NCI-H226 (cell line): ENCODE measurements around the gene SERTAD4.
"Not testable (repeated sequence)": the region's sequence is repeated elsewhere in the genome, so short reads cannot be mapped to it uniquely, and the experiment has no call there.

Experiments used
- DNase-seq: peaks from one replicate; pipeline ENCODE4 v3.0.0-alpha.2; 2015

The SERTAD4 gene

GRCh38 chr1:210232511-210233215 is at the start of gene SERTAD4:
SERTAD4 (plus strand) TSS chr1:210232796; CDS start chr1:210237961, 5,165 bp downstream.
- DNase-seq: no peak

- no peak for DNase-seq
These were observed 47.5 kb upstream of the SERTAD4 start for GRCh38 chr1:210185063-210185462.

- peak; percentile 45 for DNase-seq
These were observed 44.6 kb upstream of the SERTAD4 start for GRCh38 chr1:210187849-210188606.

GRCh38 chr1:210189426-210189825 is 43.2 kb upstream of the SERTAD4 start:
- DNase-seq: no peak

- DNase-seq: no peak
These were observed 36.9 kb upstream of the SERTAD4 start for GRCh38 chr1:210195635-210196160.

- DNase-seq: not testable (repeated sequence)
These were observed 36.3 kb upstream of the SERTAD4 start for GRCh38 chr1:210196266-210196665.

- DNase-seq: no peak
These were observed 33.8 kb upstream of the SERTAD4 start for GRCh38 chr1:210198840-210199239.

- DNase-seq: no peak
These were observed 32.4 kb upstream of the SERTAD4 start for GRCh38 chr1:210200124-210200736.

- DNase-seq: no peak
These were observed 30.9 kb upstream of the SERTAD4 start for GRCh38 chr1:210201681-210202080.

GRCh38 chr1:210207597-210208450 is 24.8 kb upstream of the SERTAD4 start:
- no peak for DNase-seq

GRCh38 chr1:210213335-210213734 is 19.3 kb upstream of the SERTAD4 start:
- no peak for DNase-seq

- no peak for DNase-seq
These were observed 17.8 kb upstream of the SERTAD4 start for GRCh38 chr1:210214573-210215409.

- no peak for DNase-seq
These were observed 15.1 kb upstream of the SERTAD4 start for GRCh38 chr1:210217482-210217881.

GRCh38 chr1:210218047-210218446 is 14.5 kb upstream of the SERTAD4 start:
- no peak for DNase-seq

GRCh38 chr1:210222340-210223006 is 10.1 kb upstream of the SERTAD4 start:
- DNase-seq: peak; percentile 56

- no peak for DNase-seq
These were observed 9.2 kb upstream of the SERTAD4 start for GRCh38 chr1:210223226-210223904.

- DNase-seq: no peak
These were observed 4.4 kb upstream of the SERTAD4 start for GRCh38 chr1:210228158-210228557.

GRCh38 chr1:210230149-210230695 is 2.4 kb upstream of the SERTAD4 start:
- no peak for DNase-seq

- DNase-seq: no peak
These were observed 618 bp upstream of the SERTAD4 start for GRCh38 chr1:210231846-210232510.

GRCh38 chr1:210233216-210233494 is 559 bp downstream of the SERTAD4 start:
- no peak for DNase-seq
